IMR-90 (cell line): Measurements from ENCODE around the gene IL17RE.

Experiments used
- FOS ChIP-seq: fragments of 150-350 bp; IDR thresholded peaks from 2 replicates; pipeline ENCODE4 v1.6.1; 2016; ENCODE audit warnings: low read depth, low read length
- MAZ ChIP-seq: IDR thresholded peaks from 2 replicates; pipeline ENCODE4 v1.6.1; 2012; ENCODE audit warnings: low read depth, mild to moderate bottlenecking, low read length, improper control_type of control experiment, moderate library complexity, borderline replicate concordance
- POLR2A ChIP-seq: IDR thresholded peaks from 2 replicates; pipeline ENCODE4 v1.6.1; 2012; ENCODE audit warnings: mild to moderate bottlenecking, low read depth, low read length
- RFX5 ChIP-seq: IDR thresholded peaks from 2 replicates; pipeline ENCODE4 v1.8.0; 2012; ENCODE audit warnings: low read depth, mild to moderate bottlenecking, low read length, moderate library complexity
- TF ChIP-seq, protein P1 (sequence below): conservative IDR thresholded peaks from 2 replicates; pipeline ENCODE4 v1.5.1; 2012; ENCODE audit warnings: mild to moderate bottlenecking, low read depth, low read length, improper control_type of control experiment

DNA sequence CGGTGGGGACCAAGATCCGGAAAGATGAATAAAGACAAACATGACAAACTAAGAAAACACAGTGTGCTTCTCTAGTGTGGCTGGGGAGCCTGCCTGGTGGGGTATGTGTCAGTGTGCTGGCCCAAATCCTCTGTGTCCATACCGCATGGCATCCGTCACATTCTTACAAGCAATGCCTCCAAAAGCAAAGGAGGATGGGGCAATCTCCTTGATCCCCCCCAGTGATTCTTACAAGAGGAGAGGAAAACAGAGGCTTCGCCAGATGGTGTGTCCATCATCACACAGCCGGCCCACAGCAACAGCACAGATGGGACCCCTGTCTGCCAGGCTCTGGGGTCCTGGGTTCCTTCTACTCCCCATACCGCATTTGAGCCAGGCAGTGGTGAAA lies 13.7 kb downstream of the IL17RE start:
- TF ChIP-seq, protein P1, sequence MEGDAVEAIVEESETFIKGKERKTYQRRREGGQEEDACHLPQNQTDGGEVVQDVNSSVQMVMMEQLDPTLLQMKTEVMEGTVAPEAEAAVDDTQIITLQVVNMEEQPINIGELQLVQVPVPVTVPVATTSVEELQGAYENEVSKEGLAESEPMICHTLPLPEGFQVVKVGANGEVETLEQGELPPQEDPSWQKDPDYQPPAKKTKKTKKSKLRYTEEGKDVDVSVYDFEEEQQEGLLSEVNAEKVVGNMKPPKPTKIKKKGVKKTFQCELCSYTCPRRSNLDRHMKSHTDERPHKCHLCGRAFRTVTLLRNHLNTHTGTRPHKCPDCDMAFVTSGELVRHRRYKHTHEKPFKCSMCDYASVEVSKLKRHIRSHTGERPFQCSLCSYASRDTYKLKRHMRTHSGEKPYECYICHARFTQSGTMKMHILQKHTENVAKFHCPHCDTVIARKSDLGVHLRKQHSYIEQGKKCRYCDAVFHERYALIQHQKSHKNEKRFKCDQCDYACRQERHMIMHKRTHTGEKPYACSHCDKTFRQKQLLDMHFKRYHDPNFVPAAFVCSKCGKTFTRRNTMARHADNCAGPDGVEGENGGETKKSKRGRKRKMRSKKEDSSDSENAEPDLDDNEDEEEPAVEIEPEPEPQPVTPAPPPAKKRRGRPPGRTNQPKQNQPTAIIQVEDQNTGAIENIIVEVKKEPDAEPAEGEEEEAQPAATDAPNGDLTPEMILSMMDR, result no peak
- TF ChIP-seq POLR2A (no peak), RFX5 (no peak), MAZ (no peak), FOS (no peak)
